ENCODE results near the gene PIGH. TPM values are rescaled to one million over a fixed set of nuclear protein-coding genes. Genes with fewer than 3 reads are reported as not detected.

PIGH gene
- total and polyA plus RNA-seq, 11 donors: 8.0 to 30.0 (median 11.4) TPM

DNA sequence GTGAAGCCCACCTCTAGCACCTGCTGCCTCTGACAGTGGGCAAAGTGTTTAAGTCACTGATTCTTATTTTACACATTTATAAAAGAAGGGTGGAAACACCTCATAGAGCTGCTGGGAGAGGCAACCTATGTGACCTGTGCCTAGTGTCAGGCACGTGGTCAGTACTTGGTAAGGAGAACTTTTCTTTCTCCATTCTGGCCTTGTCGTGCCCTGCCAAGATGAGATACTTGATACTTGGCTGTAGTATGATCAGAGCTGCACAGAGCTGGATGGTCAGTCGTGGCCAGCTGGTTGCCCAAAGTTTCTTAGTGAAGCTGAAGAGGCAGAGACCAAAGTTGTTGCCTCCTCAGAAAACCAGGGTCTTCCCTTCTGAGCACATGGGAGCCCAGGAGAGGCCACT, 42.4 kb downstream of the PIGH start:
- H3K9me3 ChIP-seq: no peaks in the 10 kb centered on the region
- H3K4me1 ChIP-seq: no peaks in the 10 kb centered on the region
- H3K27me3 ChIP-seq: no peaks in the 10 kb centered on the region
- peaks cover 0 to 3% (median 0%) of the 10 kb centered on the region in 9 donors for H3K36me3 ChIP-seq
- ATAC-seq (no peak), DNase-seq (no peak)
- H3K27ac ChIP-seq: no peak overlapping the region
- intact Hi-C loops (cut with DNase I): no loop called here
- WGBS, 4 donors: 72 to 88% (median 87%) methylated on average over 3 of the region's 3 CpGs
- TF ChIP-seq, protein P1, sequence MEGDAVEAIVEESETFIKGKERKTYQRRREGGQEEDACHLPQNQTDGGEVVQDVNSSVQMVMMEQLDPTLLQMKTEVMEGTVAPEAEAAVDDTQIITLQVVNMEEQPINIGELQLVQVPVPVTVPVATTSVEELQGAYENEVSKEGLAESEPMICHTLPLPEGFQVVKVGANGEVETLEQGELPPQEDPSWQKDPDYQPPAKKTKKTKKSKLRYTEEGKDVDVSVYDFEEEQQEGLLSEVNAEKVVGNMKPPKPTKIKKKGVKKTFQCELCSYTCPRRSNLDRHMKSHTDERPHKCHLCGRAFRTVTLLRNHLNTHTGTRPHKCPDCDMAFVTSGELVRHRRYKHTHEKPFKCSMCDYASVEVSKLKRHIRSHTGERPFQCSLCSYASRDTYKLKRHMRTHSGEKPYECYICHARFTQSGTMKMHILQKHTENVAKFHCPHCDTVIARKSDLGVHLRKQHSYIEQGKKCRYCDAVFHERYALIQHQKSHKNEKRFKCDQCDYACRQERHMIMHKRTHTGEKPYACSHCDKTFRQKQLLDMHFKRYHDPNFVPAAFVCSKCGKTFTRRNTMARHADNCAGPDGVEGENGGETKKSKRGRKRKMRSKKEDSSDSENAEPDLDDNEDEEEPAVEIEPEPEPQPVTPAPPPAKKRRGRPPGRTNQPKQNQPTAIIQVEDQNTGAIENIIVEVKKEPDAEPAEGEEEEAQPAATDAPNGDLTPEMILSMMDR (IDR thresholded peaks at IDR 0.05): no peak
- TF ChIP-seq POLR2A (IDR thresholded peaks at IDR 0.05): no peak
- no peak overlapping the region for H3K4me3 ChIP-seq

DNA sequence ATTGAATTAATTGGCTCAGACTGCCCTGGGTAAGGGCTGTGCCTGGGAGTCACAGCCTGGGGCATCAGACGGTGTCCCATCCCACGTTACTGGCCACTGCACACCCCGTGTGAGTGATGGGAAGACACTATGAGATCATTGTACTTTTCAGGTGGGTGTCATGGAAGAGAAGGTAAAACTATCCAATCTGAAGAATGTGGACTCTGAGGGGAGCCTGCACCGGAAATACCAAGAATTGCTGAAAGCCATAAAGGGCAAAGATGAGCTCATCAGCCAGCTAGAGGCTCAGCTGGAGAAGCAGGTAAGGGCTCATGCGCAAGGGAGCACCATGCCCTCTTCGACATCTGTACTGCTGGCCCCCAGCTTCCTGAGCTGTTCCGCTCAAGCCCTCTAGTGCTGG, 43.0 kb downstream of the PIGH start:
- H3K36me3 ChIP-seq: no peaks in the 10 kb centered on the region
- intact Hi-C loops (cut with DNase I): no loop called here
- DNase-seq: no peak
- H3K9me3 ChIP-seq: no peaks in the 10 kb centered on the region
- H3K4me3 ChIP-seq: no peak overlapping the region
- ATAC-seq: no peak
- H3K4me1 ChIP-seq: no peaks in the 10 kb centered on the region
- no peaks in the 10 kb centered on the region for H3K27me3 ChIP-seq
- TF ChIP-seq POLR2A (IDR thresholded peaks at IDR 0.05): no peak
- TF ChIP-seq, protein P1 (IDR thresholded peaks at IDR 0.05): no peak
- H3K27ac ChIP-seq: no peak overlapping the region
- 76 to 83% (median 81%) methylated on average over 7 of the region's 7 CpGs for WGBS, 4 donors

DNA sequence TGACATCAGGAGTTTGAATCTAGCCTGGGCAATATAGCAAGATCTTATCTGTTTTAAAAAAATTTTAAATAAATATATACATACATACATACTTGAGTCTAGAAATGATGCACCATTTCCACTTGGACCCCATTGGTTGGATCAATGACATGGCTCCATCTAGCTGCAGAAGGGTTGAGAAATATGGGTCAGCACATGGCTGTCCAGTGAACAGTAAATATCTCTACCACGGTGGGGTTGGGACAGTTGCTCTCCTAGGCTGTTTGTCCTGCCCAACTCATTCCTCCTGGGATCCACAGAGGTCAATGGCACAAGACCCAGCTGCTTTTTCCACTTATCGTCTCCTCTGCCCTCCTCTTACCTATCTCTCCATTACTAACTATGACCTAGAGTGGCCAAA, 43.4 kb downstream of the PIGH start:
- no peak for TF ChIP-seq POLR2A (IDR thresholded peaks at IDR 0.05)
- TF ChIP-seq, protein P1 (IDR thresholded peaks at IDR 0.05): no peak

DNA sequence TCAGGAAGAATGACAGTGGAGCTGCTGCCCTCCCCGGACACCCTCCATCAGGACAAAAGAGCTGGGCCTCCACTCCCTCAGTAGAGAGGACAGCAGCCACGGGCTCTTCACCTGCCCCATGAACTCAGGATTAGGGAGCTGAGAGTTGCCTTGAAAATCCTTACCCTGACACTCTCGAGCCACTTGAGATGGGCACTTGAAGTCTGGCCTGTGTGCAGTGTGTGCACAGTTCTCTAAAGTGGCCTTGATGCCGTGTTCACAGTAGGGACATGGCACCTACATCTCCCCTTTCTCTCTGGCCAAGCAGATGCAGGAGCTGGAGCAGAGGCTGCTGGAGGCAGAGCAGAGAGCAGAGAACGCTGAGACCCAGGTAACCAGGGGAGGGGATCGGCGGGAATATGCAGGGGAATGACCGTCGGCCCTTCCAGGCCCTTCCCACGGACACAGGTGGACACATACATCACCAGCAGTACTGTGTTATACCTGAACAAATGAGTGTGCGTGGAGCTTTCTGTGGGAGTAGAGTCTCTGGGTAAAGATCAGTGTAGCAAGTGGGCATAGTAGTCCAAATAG, 44.5 kb downstream of the PIGH start:
- ATAC-seq (no peak), DNase-seq (no peak)
- Histone ChIP-seq H3K4me3 (no peak overlapping the region), H3K27me3 (no peaks in the 10 kb centered on the region), H3K27ac (no peak overlapping the region), H3K9me3 (no peaks in the 10 kb centered on the region), H3K36me3 (no peaks in the 10 kb centered on the region), H3K4me1 (no peaks in the 10 kb centered on the region)
- WGBS, 4 donors: 77 to 84% (median 82%) methylated on average over 11 of the region's 11 CpGs
- intact Hi-C loops (cut with DNase I): no loop called here
- TF ChIP-seq POLR2A (IDR thresholded peaks at IDR 0.05): no peak
- TF ChIP-seq, protein P1 (IDR thresholded peaks at IDR 0.05): no peak

More for the DNA sequence above, 43.4 kb downstream of the PIGH start:
- Histone ChIP-seq H3K27ac (no peak overlapping the region), H3K9me3 (no peaks in the 10 kb centered on the region), H3K4me1 (no peaks in the 10 kb centered on the region), H3K27me3 (no peaks in the 10 kb centered on the region), H3K4me3 (no peak overlapping the region), H3K36me3 (no peaks in the 10 kb centered on the region)
- DNase-seq: no peak
- 66 to 81% (median 74%) methylated on average over 2 of the region's 2 CpGs for WGBS, 4 donors
- intact Hi-C loops (cut with DNase I): no loop called here
- no peak for ATAC-seq
